SK-N-SH (cell line): ENCODE measurements around the gene BACE2. TPM values are rescaled to one million over a fixed set of nuclear protein-coding genes. Genes with fewer than 3 reads are reported as not detected.

Source experiments
- CTCF ChIA-PET: fragments of 300-600, 350-600 bp; formaldehyde crosslinking; extraction: SDS; loops from one replicate; lab custom pipeline; 2021; lab: Yijun Ruan, JAX
- POLR2A ChIA-PET: fragments of 350-600 bp; sonication (Branson Sonifier 250); formaldehyde crosslinking; extraction: SDS; loops from one replicate; lab custom pipeline; 2020; ENCODE audit warnings: antibody characterized with exemption, inconsistent platforms; lab: Yijun Ruan, JAX
- DNase-seq: peaks from one replicate; pipeline ENCODE4 v3.0.0; 2012
- H2AFZ ChIP-seq: fragments of 200-600 bp; sonication (generic); 2 replicates; pipeline ENCODE4 v1.8.1; 2016; ENCODE audit warnings: antibody characterized with exemption, mild to moderate bottlenecking, low read depth
- H3F3A ChIP-seq: fragments of 200-600 bp; sonication (generic); replicated peaks from 2 replicates; pipeline ENCODE3; 2016; ENCODE audit warnings: antibody characterized with exemption, mild to moderate bottlenecking; ENCODE audit not compliant: insufficient read depth
- H3K27ac ChIP-seq, 2 experiments: fragments of 200-500 bp in 1 of 2; fragments of 200-600 bp in 1 of 2; sonication (Bioruptor generic) in 1 of 2; sonication (generic), shearing (Covaris generic) in 1 of 2; 2 replicates each; pipeline versions ENCODE4 v1.5.1 to v1.6.1; 2014 to 2016; ENCODE audit warnings: low read depth in 2 of 2, inconsistent platforms in 1 of 2, low read length in 1 of 2, mild to moderate bottlenecking in 1 of 2, mixed read lengths in 1 of 2
- H3K27me3 ChIP-seq: fragments of 200-600 bp; sonication (generic), shearing (Covaris generic); 2 replicates; pipeline ENCODE4 v1.6.1; 2016; ENCODE audit warnings: mixed run types; ENCODE audit not compliant: insufficient read depth
- H3K36me3 ChIP-seq, 2 experiments: fragments of 200-500 bp in 1 of 2; fragments of 200-600 bp in 1 of 2; sonication (Bioruptor generic) in 1 of 2; sonication (generic) in 1 of 2; replicated peaks in 1 of 2; 2 replicates each; pipeline versions ENCODE3 to v1.5.1; 2014 to 2016; ENCODE audit warnings: low read length in 1 of 2, mild to moderate bottlenecking in 1 of 2; ENCODE audit not compliant: insufficient read depth in 2 of 2, control insufficient read depth in 1 of 2
- H3K4me1 ChIP-seq, 2 experiments: fragments of 200-500 bp in 1 of 2; fragments of 200-600 bp in 1 of 2; sonication (Bioruptor generic) in 1 of 2; sonication (generic), shearing (Covaris generic) in 1 of 2; 2 replicates each; pipeline versions ENCODE4 v1.5.1 to v1.6.1; 2014 to 2016; ENCODE audit warnings: low read depth in 1 of 2, low read length in 1 of 2, mixed run types in 1 of 2; ENCODE audit not compliant: insufficient read depth in 2 of 2, control insufficient read depth in 1 of 2
- H3K4me2 ChIP-seq: fragments of 200-600 bp; sonication (generic), shearing (Covaris generic); 2 replicates; pipeline ENCODE4 v1.6.1; 2017; ENCODE audit warnings: mixed run types
- H3K4me3 ChIP-seq, 2 experiments: fragments of 200-500 bp in 1 of 2; fragments of 200-600 bp in 1 of 2; sonication (Bioruptor generic) in 1 of 2; sonication (generic), shearing (Covaris generic) in 1 of 2; 2 replicates each; pipeline versions ENCODE4 v1.5.1 to v1.8.1; 2014 to 2016; ENCODE audit warnings: low read depth in 2 of 2, inconsistent platforms in 1 of 2, low read length in 1 of 2, mild to moderate bottlenecking in 1 of 2, mixed read lengths in 1 of 2, moderate library complexity in 1 of 2
- H3K79me2 ChIP-seq: fragments of 200-600 bp; sonication (generic); 2 replicates; pipeline ENCODE4 v1.8.1; 2017; ENCODE audit warnings: mild to moderate bottlenecking; ENCODE audit not compliant: insufficient read depth
- H3K9ac ChIP-seq: fragments of 200-600 bp; sonication (generic); 2 replicates; pipeline ENCODE4 v1.6.1; 2017; ENCODE audit warnings: mixed run types
- H3K9me2 ChIP-seq: fragments of 200-600 bp; sonication (generic); 2 replicates; pipeline ENCODE4 v1.6.1; 2017; ENCODE audit warnings: mixed run types
- H3K9me3 ChIP-seq: fragments of 200-600 bp; sonication (generic); 2 replicates; pipeline ENCODE4 v1.6.1; 2017; ENCODE audit warnings: mixed run types, mild to moderate bottlenecking, moderate library complexity
- H4K20me1 ChIP-seq: fragments of 200-600 bp; sonication (generic); 2 replicates; pipeline ENCODE4 v1.6.1; 2017; ENCODE audit warnings: mild to moderate bottlenecking, mixed run types; ENCODE audit not compliant: insufficient read depth
- CTCF ChIP-seq: fragments of 200-600 bp; sonication (generic); IDR thresholded peaks from 2 replicates; pipeline ENCODE4 v1.6.1; 2017; ENCODE audit warnings: antibody characterized with exemption, mild to moderate bottlenecking, moderate library complexity
- FOSL2 ChIP-seq: IDR thresholded peaks from 2 replicates; pipeline ENCODE4 v1.4.0; 2012; ENCODE audit warnings: low read depth, mild to moderate bottlenecking, moderate library complexity, borderline replicate concordance
- FOXJ3 ChIP-seq: sonication (generic); formaldehyde crosslinking; IDR thresholded peaks from 2 replicates; pipeline ENCODE4 v1.5.1; 2020; ENCODE audit warnings: mild to moderate bottlenecking, missing genetic modification reagents
- FOXM1 ChIP-seq: IDR thresholded peaks from 2 replicates; pipeline ENCODE4 v1.4.0; 2012; ENCODE audit warnings: low read depth, mild to moderate bottlenecking
- GABPA ChIP-seq: IDR thresholded peaks from 2 replicates; pipeline ENCODE4 v1.4.0; 2012; ENCODE audit warnings: low read depth, mild to moderate bottlenecking
- GATA2 ChIP-seq: sonication (generic); formaldehyde crosslinking; IDR thresholded peaks from 2 replicates; pipeline ENCODE4 v1.5.0; 2020; ENCODE audit warnings: mild to moderate bottlenecking, missing genetic modification reagents
- IRF3 ChIP-seq: fragments of 150-350 bp; IDR thresholded peaks from 2 replicates; pipeline ENCODE4 v1.6.1; 2016; ENCODE audit warnings: mild to moderate bottlenecking, low read depth, low read length
- JUND ChIP-seq: IDR thresholded peaks from 2 replicates; pipeline ENCODE4 v1.4.0; 2012
- MAX ChIP-seq: IDR thresholded peaks from 2 replicates; pipeline ENCODE4 v1.4.0; 2012; ENCODE audit warnings: low read depth
- NFIC ChIP-seq: IDR thresholded peaks from 2 replicates; pipeline ENCODE4 v1.4.0; 2012; ENCODE audit warnings: borderline replicate concordance
- NRF1 ChIP-seq: IDR thresholded peaks from 2 replicates; pipeline ENCODE4 v1.6.1; 2012; ENCODE audit warnings: low read depth, mild to moderate bottlenecking, low read length
- RAD21 ChIP-seq: IDR thresholded peaks from 2 replicates; pipeline ENCODE4 v1.6.1; 2012; ENCODE audit warnings: mild to moderate bottlenecking, low read length
- RCOR1 ChIP-seq: fragments of 150-350 bp; IDR thresholded peaks from 2 replicates; pipeline ENCODE4 v1.6.1; 2017; ENCODE audit warnings: antibody characterized with exemption, low read length
- REST ChIP-seq: IDR thresholded peaks from 2 replicates; pipeline ENCODE4 v1.6.1; 2012; ENCODE audit warnings: mild to moderate bottlenecking, low read depth, low read length, moderate library complexity
- RFX5 ChIP-seq: IDR thresholded peaks from 2 replicates; pipeline ENCODE4 v1.6.1; 2012; ENCODE audit warnings: mild to moderate bottlenecking, improper control_type of control experiment, low read length
- RXRA ChIP-seq: IDR thresholded peaks from 2 replicates; pipeline ENCODE4 v1.4.0; 2012; ENCODE audit warnings: low read depth, mild to moderate bottlenecking, borderline replicate concordance
- SIN3A ChIP-seq: IDR thresholded peaks from 2 replicates; pipeline ENCODE4 v1.6.1; 2012; ENCODE audit warnings: low read depth, mild to moderate bottlenecking, low read length, moderate library complexity, borderline replicate concordance
- SMC3 ChIP-seq: IDR thresholded peaks from 2 replicates; pipeline ENCODE4 v1.6.1; 2012; ENCODE audit warnings: low read depth, low read length, improper control_type of control experiment
- TAF1 ChIP-seq: IDR thresholded peaks from 2 replicates; pipeline ENCODE4 v1.6.1; 2012; ENCODE audit warnings: low read depth, mild to moderate bottlenecking, low read length, moderate library complexity, borderline replicate concordance
- TCF12 ChIP-seq: IDR thresholded peaks from 2 replicates; pipeline ENCODE4 v1.4.0; 2012
- USF1 ChIP-seq: IDR thresholded peaks from 2 replicates; pipeline ENCODE4 v1.4.0; 2012; ENCODE audit warnings: low read depth, borderline replicate concordance
- USF2 ChIP-seq: fragments of 150-350 bp; IDR thresholded peaks from 2 replicates; pipeline ENCODE4 v1.6.1; 2017; ENCODE audit warnings: antibody characterized with exemption, low read length, low read depth, borderline replicate concordance
- YY1 ChIP-seq: IDR thresholded peaks from 2 replicates; pipeline ENCODE4 v1.4.0; 2012; ENCODE audit warnings: low read depth, mild to moderate bottlenecking
- ZBTB33 ChIP-seq: IDR thresholded peaks from 2 replicates; pipeline ENCODE4 v1.4.0; 2012; ENCODE audit warnings: low read depth, borderline replicate concordance
- WGBS: methylation state at CpG from one replicate; pipeline ENCODE4 v1.1.6; 2017; ENCODE audit warnings: low lambda C conversion rate; 5-methylcytosine and 5-hydroxymethylcytosine counted together
- polyA plus RNA-seq, 3 experiments: library from polyadenylated mRNA; depleted of rRNA; stranded (reverse); fragments of >200 nt; gene quantifications; 2 replicates each; pipeline ENCODE4 v1.2.3, GENCODE V29; 2012

BACE2 gene
- polyA plus RNA-seq, 1 of the 3 experiments (the other 2 are of a cell fraction), result 23.4 TPM

- 18% methylated on average over 8 of the region's 8 CpGs for WGBS
- Histone ChIP-seq H3K4me2 (no peak overlapping the region), H3K27ac (no peak overlapping the region), H4K20me1 (no peaks in the 10 kb centered on the region), H3K4me1 (no peaks in the 10 kb centered on the region), H3K27me3 (peaks cover 20% of the 10 kb centered on the region; the same call in 1 of the 2 replicates), H3K9me3 (no peaks in the 10 kb centered on the region), H3K4me3 (no peak overlapping the region), H3K36me3 (no peaks in the 10 kb centered on the region), H3K79me2 (no peaks in the 10 kb centered on the region), H3K9me2 (no peaks in the 10 kb centered on the region), H3K9ac (no peak overlapping the region), H2AFZ (no peak overlapping the region), H3F3A (no peaks in the 10 kb centered on the region)
- ChIA-PET CTCF (interaction anchor here (0.5 to 7.1 kb wide), 63 partner anchors 9 to 834 kb away, joined by 3 to 122 read pairs (median 4); no protein-coding TSS in a partner anchor), POLR2A (no interaction called here)
- DNase-seq, result peak; percentile 72
- TF ChIP-seq RXRA, result no peak
- TF ChIP-seq IRF3, result no peak
- TF ChIP-seq SIN3A, result no peak
- TF ChIP-seq FOXM1, result no peak
- TF ChIP-seq RCOR1, result no peak
- TF ChIP-seq FOXJ3, result no peak
- TF ChIP-seq MAX, result no peak
- TF ChIP-seq FOSL2, result no peak
- TF ChIP-seq REST, result no peak
- TF ChIP-seq USF2, result no peak
- TF ChIP-seq SMC3, result peak; percentile 68
- TF ChIP-seq RFX5, result no peak
- no peak for TF ChIP-seq GATA2 (CRISPR knock-in tag)
- TF ChIP-seq YY1, result no peak
- TF ChIP-seq NRF1, result no peak
- peak; percentile 77 for TF ChIP-seq CTCF
- no peak for TF ChIP-seq TCF12
- no peak for TF ChIP-seq GABPA
- no peak for TF ChIP-seq JUND
- no peak for TF ChIP-seq NFIC
- TF ChIP-seq RAD21, result peak; percentile 92
- no peak for TF ChIP-seq USF1
- TF ChIP-seq TAF1, result no peak
- no peak for TF ChIP-seq ZBTB33
Measured at GRCh38 chr21:41283211-41283818, 115.4 kb downstream of the BACE2 start.
